IMR-90 (cell line): ENCODE results near the gene HS6ST2. TPM values are rescaled to one million over a fixed set of nuclear protein-coding genes. Genes with fewer than 3 reads are reported as not detected.

Experiments used
- ATAC-seq: fragments of 200-7000 bp; cut with Tn5 transposase; 2 replicates; pipeline ENCODE4 v1.9.1; 2020; ENCODE audit warnings: low read depth, mild to moderate bottlenecking, moderate library complexity
- BruUV-seq: library from RNA; stranded (reverse); fragments of 400-500 nt; replicated peaks from 2 replicates; lab custom pipeline; 2021; lab: Mats Ljungman, UMichigan
- CTCF ChIA-PET: fragments of 300-600 bp; formaldehyde crosslinking; extraction: SDS; loops from one replicate; lab custom pipeline; 2021; ENCODE audit warnings: antibody characterized with exemption; lab: Yijun Ruan, JAX
- POLR2A ChIA-PET: fragments of 300-600 bp; sonication (Branson Sonifier 250); formaldehyde crosslinking; loops from one replicate; lab custom pipeline; 2022; ENCODE audit warnings: antibody characterized with exemption; ENCODE audit not compliant: unreplicated experiment; lab: Charles Lee
- DNase-seq: peaks from one replicate; pipeline ENCODE4 v3.0.0; 2013
- H2AFZ ChIP-seq: replicated peaks from 2 replicates; pipeline ENCODE3; 2013; ENCODE audit warnings: low read length, mild to moderate bottlenecking; ENCODE audit not compliant: poor library complexity
- H2AK5ac ChIP-seq: 2 replicates; pipeline ENCODE4 v1.6.1; 2013; ENCODE audit warnings: low read depth, low read length, inconsistent platforms
- H2AK9ac ChIP-seq: replicated peaks from 2 replicates; pipeline ENCODE3; 2013; ENCODE audit warnings: mild to moderate bottlenecking, low read depth, low read length, moderate library complexity; ENCODE audit not compliant: poor library complexity
- H2BK120ac ChIP-seq: 2 replicates; pipeline ENCODE4 v1.6.1; 2013; ENCODE audit warnings: low read depth, low read length, inconsistent platforms
- H2BK15ac ChIP-seq: 3 replicates; pipeline ENCODE4 v1.6.1; 2013; ENCODE audit warnings: low read depth, low read length, inconsistent platforms
- H2BK20ac ChIP-seq: 2 replicates; pipeline ENCODE4 v1.6.1; 2013; ENCODE audit warnings: low read depth, mild to moderate bottlenecking, inconsistent platforms, low read length, moderate library complexity
- H2BK5ac ChIP-seq: 2 replicates; pipeline ENCODE4 v1.6.1; 2013; ENCODE audit warnings: mild to moderate bottlenecking, low read depth, low read length, inconsistent platforms; ENCODE audit not compliant: poor library complexity, severe bottlenecking
- H3K14ac ChIP-seq: replicated peaks from 2 replicates; pipeline ENCODE4 v1.6.1; 2013; ENCODE audit warnings: low read depth, low read length, inconsistent platforms
- H3K18ac ChIP-seq: 2 replicates; pipeline ENCODE4 v1.6.1; 2013; ENCODE audit warnings: low read depth, low read length, control low read depth
- H3K23ac ChIP-seq: 2 replicates; pipeline ENCODE4 v1.6.1; 2013; ENCODE audit warnings: low read depth, low read length, inconsistent platforms
- H3K27ac ChIP-seq: 2 replicates; pipeline ENCODE4 v1.5.1; 2013; ENCODE audit warnings: mild to moderate bottlenecking, control low read depth, low read length; ENCODE audit not compliant: insufficient read depth
- H3K27me3 ChIP-seq: 2 replicates; pipeline ENCODE4 v1.6.1; 2013; ENCODE audit warnings: low read length; ENCODE audit not compliant: control insufficient read depth, insufficient read depth
- H3K36me3 ChIP-seq: 2 replicates; pipeline ENCODE4 v1.6.1; 2013; ENCODE audit warnings: low read length, mixed read lengths; ENCODE audit not compliant: control insufficient read depth, insufficient read depth
- H3K4ac ChIP-seq: 2 replicates; pipeline ENCODE4 v1.6.1; 2013; ENCODE audit warnings: low read depth, low read length, inconsistent platforms
- H3K4me1 ChIP-seq: 2 replicates; pipeline ENCODE4 v1.6.1; 2013; ENCODE audit warnings: low read length, mixed read lengths; ENCODE audit not compliant: control insufficient read depth, insufficient read depth
- H3K4me2 ChIP-seq: 2 replicates; pipeline ENCODE4 v1.6.1; 2013; ENCODE audit warnings: low read depth, mild to moderate bottlenecking, control low read depth, low read length, moderate library complexity
- H3K4me3 ChIP-seq: 2 replicates; pipeline ENCODE4 v1.5.1; 2013; ENCODE audit warnings: low read depth, mild to moderate bottlenecking, control low read depth, low read length, moderate library complexity; ENCODE audit not compliant: insufficient read depth
- H3K56ac ChIP-seq: 2 replicates; pipeline ENCODE4 v1.6.1; 2013; ENCODE audit warnings: low read length, inconsistent platforms; ENCODE audit not compliant: insufficient read depth; ENCODE audit errors: extremely low read depth
- H3K79me1 ChIP-seq, 2 experiments: 2 replicates each; pipeline ENCODE4 v1.6.1; 2013; ENCODE audit warnings: low read length in 2 of 2, inconsistent platforms in 1 of 2, low read depth in 1 of 2
- H3K9ac ChIP-seq: 2 replicates; pipeline ENCODE4 v1.6.1; 2013; ENCODE audit warnings: low read depth, low read length, control low read depth
- H3K9me1 ChIP-seq: 2 replicates; pipeline ENCODE4 v1.6.1; 2013; ENCODE audit warnings: low read length, inconsistent platforms; ENCODE audit not compliant: insufficient read depth
- H3K9me3 ChIP-seq: 2 replicates; pipeline ENCODE4 v1.6.1; 2013; ENCODE audit warnings: low read length; ENCODE audit not compliant: control insufficient read depth, insufficient read depth
- H4K20me1 ChIP-seq: 2 replicates; pipeline ENCODE4 v1.6.1; 2013; ENCODE audit warnings: low read length, inconsistent platforms; ENCODE audit not compliant: insufficient read depth
- H4K5ac ChIP-seq: 2 replicates; pipeline ENCODE4 v1.6.1; 2013; ENCODE audit warnings: mild to moderate bottlenecking, low read depth, low read length, control low read depth
- H4K8ac ChIP-seq, 2 experiments: 2 replicates each; pipeline ENCODE4 v1.6.1; 2013; ENCODE audit warnings: low read depth in 2 of 2, low read length in 2 of 2, control low read depth in 1 of 2, inconsistent platforms in 1 of 2
- H4K91ac ChIP-seq: 2 replicates; pipeline ENCODE4 v1.6.1; 2013; ENCODE audit warnings: low read depth, low read length, inconsistent platforms; ENCODE audit not compliant: insufficient read depth
- BHLHE40 ChIP-seq: fragments of 150-350 bp; IDR thresholded peaks from 2 replicates; pipeline ENCODE4 v1.6.1; 2016; ENCODE audit warnings: mild to moderate bottlenecking, low read depth, low read length
- CEBPB ChIP-seq: IDR thresholded peaks from 2 replicates; pipeline ENCODE4 v1.6.1; 2012; ENCODE audit warnings: low read depth, low read length, improper control_type of control experiment
- CHD1 ChIP-seq: IDR thresholded peaks from 2 replicates; pipeline ENCODE4 v1.6.1; 2012; ENCODE audit warnings: low read depth, low read length, improper control_type of control experiment
- MAFK ChIP-seq: IDR thresholded peaks from 2 replicates; pipeline ENCODE4 v1.6.1; 2012; ENCODE audit warnings: low read depth, low read length, improper control_type of control experiment
- MAZ ChIP-seq: IDR thresholded peaks from 2 replicates; pipeline ENCODE4 v1.6.1; 2012; ENCODE audit warnings: low read depth, mild to moderate bottlenecking, low read length, improper control_type of control experiment, moderate library complexity, borderline replicate concordance
- MXI1 ChIP-seq: IDR thresholded peaks from 2 replicates; pipeline ENCODE4 v1.6.1; 2012; ENCODE audit warnings: low read depth, mild to moderate bottlenecking, low read length, moderate library complexity, borderline replicate concordance
- NFE2L2 ChIP-seq: fragments of 150-350 bp; IDR thresholded peaks from 2 replicates; pipeline ENCODE4 v1.6.1; 2016; ENCODE audit warnings: low read depth, mild to moderate bottlenecking, low read length
- POLR2A ChIP-seq: IDR thresholded peaks from 2 replicates; pipeline ENCODE4 v1.6.1; 2012; ENCODE audit warnings: mild to moderate bottlenecking, low read depth, low read length
- RFX5 ChIP-seq: IDR thresholded peaks from 2 replicates; pipeline ENCODE4 v1.8.0; 2012; ENCODE audit warnings: low read depth, mild to moderate bottlenecking, low read length, moderate library complexity
- WGBS, 2 experiments: methylation state at CpG; one replicate each; pipeline versions ENCODE4 v1.1.5 to v1.1.7; 2013; ENCODE audit warnings: missing lambda C conversion rate in 2 of 2; ENCODE audit not compliant: insufficient read length in 1 of 2; ENCODE audit errors: extremely low coverage in 2 of 2; 5-methylcytosine and 5-hydroxymethylcytosine counted together
- dilution Hi-C: fragments of 300-500 bp; cut with HindIII; formaldehyde crosslinking; loops from one replicate; pipeline ENCODE4 v1.14.3; 2018; ENCODE audit warnings: low sequenced_read_pairs; ENCODE audit not compliant: unreplicated experiment
- in situ Hi-C: fragments of 300-500 bp; cut with MboI; formaldehyde crosslinking; loops from 3 replicates; pipeline ENCODE4 v1.14.3; 2019; ENCODE audit warnings: low sequenced_read_pairs, inconsistent platforms, mixed read lengths
- intact Hi-C: fragments of 100-400 bp; cut with micrococcal nuclease; formaldehyde crosslinking; loops from 2 replicates; pipeline ENCODE4 v1.10.0; 2022
- polyA plus RNA-seq, 3 experiments: library from polyadenylated mRNA; depleted of rRNA; stranded (reverse); fragments of >200 nt; gene quantifications; 2 replicates each; pipeline ENCODE4 v1.2.3, GENCODE V29; 2012; ENCODE audit warnings: low replicate concordance in 1 of 3
- total RNA-seq: library from RNA; depleted of rRNA; stranded (reverse); fragments of >200 nt; gene quantifications from 2 replicates; pipeline ENCODE4 v1.2.3, GENCODE V29; 2012
- TF ChIP-seq, protein P1 (sequence below): conservative IDR thresholded peaks from 2 replicates; pipeline ENCODE4 v1.5.1; 2012; ENCODE audit warnings: mild to moderate bottlenecking, low read depth, low read length, improper control_type of control experiment
- TF ChIP-seq, protein P2 (sequence below): fragments of 150-350 bp; IDR thresholded peaks from 2 replicates; pipeline ENCODE4 v1.6.1; 2016; ENCODE audit warnings: low read depth, mild to moderate bottlenecking, low read length, moderate library complexity, borderline replicate concordance
- TF ChIP-seq, protein P3 (sequence below): fragments of 150-350 bp; IDR thresholded peaks from 2 replicates; pipeline ENCODE4 v1.6.1; 2017; ENCODE audit warnings: mild to moderate bottlenecking, antibody characterized with exemption, low read length, low read depth

The HS6ST2 gene
- total and polyA plus RNA-seq, 2 of the 4 experiments (the other 2 are of a cell fraction): not detected

DNA sequence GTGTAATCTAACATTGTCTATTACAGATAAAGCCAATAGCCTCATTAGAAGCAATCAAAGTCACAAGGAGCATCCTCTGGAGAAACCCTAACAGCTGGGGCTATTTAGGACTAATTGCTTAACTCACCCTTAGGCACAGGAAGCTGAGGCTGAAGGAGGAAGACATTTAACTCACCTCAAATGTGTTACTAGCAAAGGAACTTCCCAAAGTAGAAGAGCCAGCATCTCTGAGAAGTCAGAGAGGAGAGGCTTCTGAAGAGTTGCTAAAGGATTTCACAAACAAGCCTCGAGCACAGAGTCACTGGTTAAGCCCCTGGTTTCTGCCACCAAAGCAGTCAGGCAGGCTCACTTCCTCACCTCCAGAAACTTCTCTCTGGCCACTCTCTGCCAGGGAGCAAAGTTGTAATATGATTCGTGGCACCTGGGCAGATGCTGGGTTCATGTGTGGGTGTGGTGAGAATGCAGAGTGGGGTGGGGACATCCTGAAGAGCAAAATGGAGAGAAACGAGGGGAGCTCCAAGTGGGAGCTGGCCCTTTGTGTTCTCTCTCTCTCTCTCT is 201.3 kb downstream of the HS6ST2 start:
- H2BK15ac ChIP-seq: no peak overlapping the region
- H4K8ac ChIP-seq: no peak overlapping the region
- H3K56ac ChIP-seq: no peak overlapping the region
- dilution Hi-C loops: no loop called here
- no peak overlapping the region for H2AK5ac ChIP-seq
- H2BK120ac ChIP-seq: no peak overlapping the region
- no peaks in the 10 kb centered on the region for H3K36me3 ChIP-seq
- peaks cover 4% of the 10 kb centered on the region for H3K27me3 ChIP-seq
- H3K9me1 ChIP-seq: no peaks in the 10 kb centered on the region
- DNase-seq (no peak), ATAC-seq (no peak)
- intact Hi-C loops: no loop called here
- no peak overlapping the region for H3K4me3 ChIP-seq
- H4K20me1 ChIP-seq: no peaks in the 10 kb centered on the region
- H2AFZ ChIP-seq: no peak overlapping the region
- BruUV-seq: no TSS peak
- WGBS, 2 experiments: no CpG with 5 or more reads among the region's 3 CpGs
- TF ChIP-seq, protein P1, sequence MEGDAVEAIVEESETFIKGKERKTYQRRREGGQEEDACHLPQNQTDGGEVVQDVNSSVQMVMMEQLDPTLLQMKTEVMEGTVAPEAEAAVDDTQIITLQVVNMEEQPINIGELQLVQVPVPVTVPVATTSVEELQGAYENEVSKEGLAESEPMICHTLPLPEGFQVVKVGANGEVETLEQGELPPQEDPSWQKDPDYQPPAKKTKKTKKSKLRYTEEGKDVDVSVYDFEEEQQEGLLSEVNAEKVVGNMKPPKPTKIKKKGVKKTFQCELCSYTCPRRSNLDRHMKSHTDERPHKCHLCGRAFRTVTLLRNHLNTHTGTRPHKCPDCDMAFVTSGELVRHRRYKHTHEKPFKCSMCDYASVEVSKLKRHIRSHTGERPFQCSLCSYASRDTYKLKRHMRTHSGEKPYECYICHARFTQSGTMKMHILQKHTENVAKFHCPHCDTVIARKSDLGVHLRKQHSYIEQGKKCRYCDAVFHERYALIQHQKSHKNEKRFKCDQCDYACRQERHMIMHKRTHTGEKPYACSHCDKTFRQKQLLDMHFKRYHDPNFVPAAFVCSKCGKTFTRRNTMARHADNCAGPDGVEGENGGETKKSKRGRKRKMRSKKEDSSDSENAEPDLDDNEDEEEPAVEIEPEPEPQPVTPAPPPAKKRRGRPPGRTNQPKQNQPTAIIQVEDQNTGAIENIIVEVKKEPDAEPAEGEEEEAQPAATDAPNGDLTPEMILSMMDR: no peak
- TF ChIP-seq RFX5 (no peak), CHD1 (no peak), MAZ (no peak), MXI1 (no peak), BHLHE40 (no peak), MAFK (no peak), POLR2A (no peak), NFE2L2 (no peak), CEBPB (no peak)
- TF ChIP-seq, protein P2, sequence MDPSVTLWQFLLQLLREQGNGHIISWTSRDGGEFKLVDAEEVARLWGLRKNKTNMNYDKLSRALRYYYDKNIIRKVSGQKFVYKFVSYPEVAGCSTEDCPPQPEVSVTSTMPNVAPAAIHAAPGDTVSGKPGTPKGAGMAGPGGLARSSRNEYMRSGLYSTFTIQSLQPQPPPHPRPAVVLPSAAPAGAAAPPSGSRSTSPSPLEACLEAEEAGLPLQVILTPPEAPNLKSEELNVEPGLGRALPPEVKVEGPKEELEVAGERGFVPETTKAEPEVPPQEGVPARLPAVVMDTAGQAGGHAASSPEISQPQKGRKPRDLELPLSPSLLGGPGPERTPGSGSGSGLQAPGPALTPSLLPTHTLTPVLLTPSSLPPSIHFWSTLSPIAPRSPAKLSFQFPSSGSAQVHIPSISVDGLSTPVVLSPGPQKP: no peak
- TF ChIP-seq, protein P3, sequence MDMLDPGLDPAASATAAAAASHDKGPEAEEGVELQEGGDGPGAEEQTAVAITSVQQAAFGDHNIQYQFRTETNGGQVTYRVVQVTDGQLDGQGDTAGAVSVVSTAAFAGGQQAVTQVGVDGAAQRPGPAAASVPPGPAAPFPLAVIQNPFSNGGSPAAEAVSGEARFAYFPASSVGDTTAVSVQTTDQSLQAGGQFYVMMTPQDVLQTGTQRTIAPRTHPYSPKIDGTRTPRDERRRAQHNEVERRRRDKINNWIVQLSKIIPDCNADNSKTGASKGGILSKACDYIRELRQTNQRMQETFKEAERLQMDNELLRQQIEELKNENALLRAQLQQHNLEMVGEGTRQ: no peak
- no peak overlapping the region for H3K14ac ChIP-seq
- H2BK20ac ChIP-seq: no peak overlapping the region
- no peak overlapping the region for H4K91ac ChIP-seq
- H3K27ac ChIP-seq: no peak overlapping the region
- no peak overlapping the region for H3K18ac ChIP-seq
- no peak overlapping the region for H3K4me2 ChIP-seq
- no peak overlapping the region for H2AK9ac ChIP-seq
- POLR2A ChIA-PET: no interaction called here
- CTCF ChIA-PET: no interaction called here
- no peak overlapping the region for H4K5ac ChIP-seq
- no peak overlapping the region for H2BK5ac ChIP-seq
- no peak overlapping the region for H3K4ac ChIP-seq
- H3K9ac ChIP-seq: no peak overlapping the region
- no peak overlapping the region for H3K23ac ChIP-seq
- in situ Hi-C loops: no loop called here
- no peaks in the 10 kb centered on the region for H3K4me1 ChIP-seq
- no peaks in the 10 kb centered on the region for H3K9me3 ChIP-seq
- no peaks in the 10 kb centered on the region for H3K79me1 ChIP-seq
